ENCODE measurements around the gene CYTH2.
"Not testable (repeated sequence)": the region's sequence is repeated elsewhere in the genome, so short reads cannot be mapped to it uniquely, and the experiment has no call there.

The CYTH2 gene

DNA sequence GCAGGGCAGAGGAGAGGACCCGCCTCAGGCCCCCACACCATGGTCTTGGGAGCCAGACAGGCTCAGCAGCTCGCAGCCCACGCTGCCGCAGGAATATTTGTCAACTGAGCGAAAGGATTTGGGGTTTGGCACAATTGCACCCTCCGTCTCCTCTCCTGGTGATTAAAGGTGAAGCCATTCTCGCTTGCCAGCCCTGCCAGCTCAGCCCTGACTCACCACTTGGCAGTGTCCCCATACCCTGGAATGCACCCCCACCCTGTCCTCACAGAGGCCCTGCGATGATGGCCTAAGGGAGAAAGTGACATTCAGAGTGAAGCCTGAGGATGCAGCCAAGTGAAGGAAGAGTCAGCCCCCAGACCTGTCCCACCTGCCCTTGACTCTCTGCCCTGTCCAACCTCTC is 18.8 kb downstream of the CYTH2 start (continued):
- TF ChIP-seq SNAI2 (CRISPR knock-in tag; IDR thresholded peaks at IDR 0.05) (no peak), ZC3H10 (CRISPR knock-in tag; IDR thresholded peaks at IDR 0.05) (no peak), ZNF565 (CRISPR knock-in tag; conservative IDR thresholded peaks at IDR 0.05; ENCODE audit: low read depth) (no peak)
- TF ChIP-seq, protein P1, sequence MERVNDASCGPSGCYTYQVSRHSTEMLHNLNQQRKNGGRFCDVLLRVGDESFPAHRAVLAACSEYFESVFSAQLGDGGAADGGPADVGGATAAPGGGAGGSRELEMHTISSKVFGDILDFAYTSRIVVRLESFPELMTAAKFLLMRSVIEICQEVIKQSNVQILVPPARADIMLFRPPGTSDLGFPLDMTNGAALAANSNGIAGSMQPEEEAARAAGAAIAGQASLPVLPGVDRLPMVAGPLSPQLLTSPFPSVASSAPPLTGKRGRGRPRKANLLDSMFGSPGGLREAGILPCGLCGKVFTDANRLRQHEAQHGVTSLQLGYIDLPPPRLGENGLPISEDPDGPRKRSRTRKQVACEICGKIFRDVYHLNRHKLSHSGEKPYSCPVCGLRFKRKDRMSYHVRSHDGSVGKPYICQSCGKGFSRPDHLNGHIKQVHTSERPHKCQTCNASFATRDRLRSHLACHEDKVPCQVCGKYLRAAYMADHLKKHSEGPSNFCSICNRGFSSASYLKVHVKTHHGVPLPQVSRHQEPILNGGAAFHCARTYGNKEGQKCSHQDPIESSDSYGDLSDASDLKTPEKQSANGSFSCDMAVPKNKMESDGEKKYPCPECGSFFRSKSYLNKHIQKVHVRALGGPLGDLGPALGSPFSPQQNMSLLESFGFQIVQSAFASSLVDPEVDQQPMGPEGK (CRISPR knock-in tag; IDR thresholded peaks at IDR 0.05; ENCODE audit: borderline replicate concordance): no peak
- TF ChIP-seq, protein P2, sequence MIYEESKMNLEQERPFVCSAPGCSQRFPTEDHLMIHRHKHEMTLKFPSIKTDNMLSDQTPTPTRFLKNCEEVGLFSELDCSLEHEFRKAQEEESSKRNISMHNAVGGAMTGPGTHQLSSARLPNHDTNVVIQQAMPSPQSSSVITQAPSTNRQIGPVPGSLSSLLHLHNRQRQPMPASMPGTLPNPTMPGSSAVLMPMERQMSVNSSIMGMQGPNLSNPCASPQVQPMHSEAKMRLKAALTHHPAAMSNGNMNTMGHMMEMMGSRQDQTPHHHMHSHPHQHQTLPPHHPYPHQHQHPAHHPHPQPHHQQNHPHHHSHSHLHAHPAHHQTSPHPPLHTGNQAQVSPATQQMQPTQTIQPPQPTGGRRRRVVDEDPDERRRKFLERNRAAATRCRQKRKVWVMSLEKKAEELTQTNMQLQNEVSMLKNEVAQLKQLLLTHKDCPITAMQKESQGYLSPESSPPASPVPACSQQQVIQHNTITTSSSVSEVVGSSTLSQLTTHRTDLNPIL (CRISPR knock-in tag; IDR thresholded peaks at IDR 0.05; ENCODE audit: low read depth): no peak

DNA sequence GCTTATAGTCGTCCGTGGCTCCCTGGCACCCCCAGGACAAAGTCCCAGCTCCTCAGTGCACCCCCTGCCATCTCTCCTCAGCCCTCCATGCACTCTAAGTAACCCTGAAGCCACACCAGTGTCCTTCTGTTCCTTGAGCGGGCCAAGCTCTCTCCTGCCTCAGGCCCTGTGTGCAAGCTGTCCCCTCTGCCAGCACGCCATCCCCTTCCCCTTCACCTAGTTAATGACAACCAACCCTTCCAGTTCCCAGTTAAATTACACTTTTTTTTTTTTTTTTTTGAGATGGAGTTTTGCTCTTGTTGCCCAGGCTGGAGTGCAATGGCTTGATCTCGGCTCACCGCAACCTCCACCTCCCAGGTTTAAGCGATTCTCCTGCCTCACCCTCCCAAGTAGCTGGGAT is 19.3 kb downstream of the CYTH2 start:
- not testable (repeated sequence) for ATAC-seq

DNA sequence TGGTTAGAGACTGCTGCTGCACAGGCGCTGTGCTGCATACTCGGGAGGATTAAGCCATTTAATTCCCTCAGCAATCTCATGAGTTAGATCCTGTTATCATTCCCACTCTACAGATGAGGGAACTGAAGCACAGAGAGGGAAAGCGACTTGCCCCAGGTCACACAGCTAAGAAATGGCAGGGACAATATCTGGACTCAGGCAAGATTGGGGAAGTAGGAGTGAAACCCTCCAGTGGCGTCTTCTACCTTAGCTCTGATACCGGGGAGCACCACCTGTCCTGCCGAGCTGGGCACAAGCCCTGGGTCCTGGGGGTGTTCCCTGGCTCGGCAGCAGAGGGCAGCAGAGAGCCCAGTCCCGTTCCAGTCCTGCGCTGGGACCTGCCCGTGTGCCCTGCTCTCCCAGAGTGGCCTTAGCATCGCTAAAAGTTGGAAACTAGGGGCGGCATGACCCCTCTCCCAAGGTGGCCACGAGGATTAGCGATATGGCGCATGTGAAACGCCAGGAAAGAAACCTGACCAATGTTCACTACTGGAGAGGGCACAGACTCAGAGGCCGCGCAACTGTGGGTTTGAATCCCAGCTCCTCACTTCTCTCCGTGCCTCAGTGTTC is 20.5 kb downstream of the CYTH2 start:
- peak; percentile 32 for ATAC-seq
- TF ChIP-seq, protein P3, sequence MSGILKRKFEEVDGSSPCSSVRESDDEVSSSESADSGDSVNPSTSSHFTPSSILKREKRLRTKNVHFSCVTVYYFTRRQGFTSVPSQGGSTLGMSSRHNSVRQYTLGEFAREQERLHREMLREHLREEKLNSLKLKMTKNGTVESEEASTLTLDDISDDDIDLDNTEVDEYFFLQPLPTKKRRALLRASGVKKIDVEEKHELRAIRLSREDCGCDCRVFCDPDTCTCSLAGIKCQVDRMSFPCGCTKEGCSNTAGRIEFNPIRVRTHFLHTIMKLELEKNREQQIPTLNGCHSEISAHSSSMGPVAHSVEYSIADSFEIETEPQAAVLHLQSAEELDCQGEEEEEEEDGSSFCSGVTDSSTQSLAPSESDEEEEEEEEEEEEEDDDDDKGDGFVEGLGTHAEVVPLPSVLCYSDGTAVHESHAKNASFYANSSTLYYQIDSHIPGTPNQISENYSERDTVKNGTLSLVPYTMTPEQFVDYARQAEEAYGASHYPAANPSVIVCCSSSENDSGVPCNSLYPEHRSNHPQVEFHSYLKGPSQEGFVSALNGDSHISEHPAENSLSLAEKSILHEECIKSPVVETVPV (CRISPR knock-in tag; IDR thresholded peaks at IDR 0.05): no peak
- no peak for TF ChIP-seq ZC3H10 (CRISPR knock-in tag; IDR thresholded peaks at IDR 0.05)
- no peak for TF ChIP-seq GLIS3 (CRISPR knock-in tag; IDR thresholded peaks at IDR 0.05)
- no peak for TF ChIP-seq ZNF565 (CRISPR knock-in tag; conservative IDR thresholded peaks at IDR 0.05; ENCODE audit: low read depth)
- no peak for TF ChIP-seq ESRRG (CRISPR knock-in tag; IDR thresholded peaks at IDR 0.05)
- TF ChIP-seq ZNF8 (CRISPR knock-in tag; IDR thresholded peaks at IDR 0.05): no peak
- no peak for TF ChIP-seq PPARA (CRISPR knock-in tag; IDR thresholded peaks at IDR 0.05; ENCODE audit: borderline replicate concordance)
- TF ChIP-seq TCF4 (CRISPR knock-in tag; IDR thresholded peaks at IDR 0.05; ENCODE audit: borderline replicate concordance): no peak
- TF ChIP-seq BACH2 (CRISPR knock-in tag; IDR thresholded peaks at IDR 0.05; ENCODE audit: borderline replicate concordance): no peak
- no peak for TF ChIP-seq OSR1 (CRISPR knock-in tag; IDR thresholded peaks at IDR 0.05)
- TF ChIP-seq SNAI2 (CRISPR knock-in tag; IDR thresholded peaks at IDR 0.05): no peak
- no peak for TF ChIP-seq ZFP3 (CRISPR knock-in tag; IDR thresholded peaks at IDR 0.05)
- TF ChIP-seq, protein P4, sequence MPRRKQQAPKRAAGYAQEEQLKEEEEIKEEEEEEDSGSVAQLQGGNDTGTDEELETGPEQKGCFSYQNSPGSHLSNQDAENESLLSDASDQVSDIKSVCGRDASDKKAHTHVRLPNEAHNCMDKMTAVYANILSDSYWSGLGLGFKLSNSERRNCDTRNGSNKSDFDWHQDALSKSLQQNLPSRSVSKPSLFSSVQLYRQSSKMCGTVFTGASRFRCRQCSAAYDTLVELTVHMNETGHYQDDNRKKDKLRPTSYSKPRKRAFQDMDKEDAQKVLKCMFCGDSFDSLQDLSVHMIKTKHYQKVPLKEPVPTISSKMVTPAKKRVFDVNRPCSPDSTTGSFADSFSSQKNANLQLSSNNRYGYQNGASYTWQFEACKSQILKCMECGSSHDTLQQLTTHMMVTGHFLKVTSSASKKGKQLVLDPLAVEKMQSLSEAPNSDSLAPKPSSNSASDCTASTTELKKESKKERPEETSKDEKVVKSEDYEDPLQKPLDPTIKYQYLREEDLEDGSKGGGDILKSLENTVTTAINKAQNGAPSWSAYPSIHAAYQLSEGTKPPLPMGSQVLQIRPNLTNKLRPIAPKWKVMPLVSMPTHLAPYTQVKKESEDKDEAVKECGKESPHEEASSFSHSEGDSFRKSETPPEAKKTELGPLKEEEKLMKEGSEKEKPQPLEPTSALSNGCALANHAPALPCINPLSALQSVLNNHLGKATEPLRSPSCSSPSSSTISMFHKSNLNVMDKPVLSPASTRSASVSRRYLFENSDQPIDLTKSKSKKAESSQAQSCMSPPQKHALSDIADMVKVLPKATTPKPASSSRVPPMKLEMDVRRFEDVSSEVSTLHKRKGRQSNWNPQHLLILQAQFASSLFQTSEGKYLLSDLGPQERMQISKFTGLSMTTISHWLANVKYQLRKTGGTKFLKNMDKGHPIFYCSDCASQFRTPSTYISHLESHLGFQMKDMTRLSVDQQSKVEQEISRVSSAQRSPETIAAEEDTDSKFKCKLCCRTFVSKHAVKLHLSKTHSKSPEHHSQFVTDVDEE (CRISPR knock-in tag; IDR thresholded peaks at IDR 0.05): no peak
- no peak for TF ChIP-seq RARB (CRISPR knock-in tag; IDR thresholded peaks at IDR 0.05)
- no peak for TF ChIP-seq TOX (CRISPR knock-in tag; IDR thresholded peaks at IDR 0.05; ENCODE audit: borderline replicate concordance)
- TF ChIP-seq, protein P2 (CRISPR knock-in tag; IDR thresholded peaks at IDR 0.05; ENCODE audit: low read depth): no peak
- no peak for TF ChIP-seq ISL1 (CRISPR knock-in tag; IDR thresholded peaks at IDR 0.05)

DNA sequence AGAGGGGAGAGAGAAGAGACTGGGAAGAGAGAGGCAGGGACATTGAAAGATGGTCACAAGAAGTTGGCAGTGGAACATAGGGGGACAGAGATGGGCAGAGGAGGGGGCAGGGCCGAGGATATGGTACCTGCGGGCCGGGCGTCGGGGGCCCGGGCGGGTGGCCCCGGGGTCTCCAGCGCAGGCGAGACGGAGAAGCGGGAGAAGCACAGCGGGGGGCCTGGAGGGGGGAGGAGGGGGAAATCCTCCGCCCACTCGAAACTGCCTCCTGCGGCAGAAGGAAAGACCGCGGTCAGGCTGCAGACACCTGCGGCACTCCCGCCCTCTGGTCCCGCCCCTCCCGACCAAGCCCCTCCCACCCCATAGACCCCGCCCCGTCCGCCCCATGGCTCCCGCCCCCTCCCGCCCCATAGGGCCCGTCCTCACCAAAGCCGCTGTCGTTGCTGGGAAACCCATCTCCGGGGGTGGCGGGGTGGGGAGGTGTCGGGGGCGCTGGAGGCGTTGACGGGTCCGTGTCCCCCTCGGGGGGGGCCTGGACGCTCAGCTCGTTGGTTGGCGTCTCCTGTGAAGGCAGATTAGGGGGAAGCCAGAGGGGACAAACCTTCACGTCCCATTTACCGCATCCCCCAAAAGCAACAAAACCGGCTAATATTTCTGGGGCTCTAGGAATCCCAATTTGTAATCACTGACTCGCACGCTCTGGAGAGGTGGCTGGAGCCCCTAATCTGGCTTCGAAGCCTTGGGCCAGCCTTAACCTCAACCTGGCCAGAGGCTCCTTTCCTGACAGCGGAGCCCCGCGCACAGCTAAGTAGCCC is 22.0 kb downstream of the CYTH2 start:
- ATAC-seq: no peak
- TF ChIP-seq OSR1 (CRISPR knock-in tag; IDR thresholded peaks at IDR 0.05) (no peak), GLIS3 (CRISPR knock-in tag; IDR thresholded peaks at IDR 0.05) (no peak), ZNF70 (CRISPR knock-in tag; IDR thresholded peaks at IDR 0.05) (no peak), TCF4 (CRISPR knock-in tag; IDR thresholded peaks at IDR 0.05; ENCODE audit: borderline replicate concordance) (no peak)
- TF ChIP-seq, protein P1 (CRISPR knock-in tag; IDR thresholded peaks at IDR 0.05; ENCODE audit: borderline replicate concordance): no peak
